Measurements from ENCODE around the gene CDH15. TPM values are rescaled to one million over a fixed set of nuclear protein-coding genes. Genes with fewer than 3 reads are reported as not detected.

CDH15 gene
- polyA plus RNA-seq, 1 experiment, result 0.07 TPM

DNA sequence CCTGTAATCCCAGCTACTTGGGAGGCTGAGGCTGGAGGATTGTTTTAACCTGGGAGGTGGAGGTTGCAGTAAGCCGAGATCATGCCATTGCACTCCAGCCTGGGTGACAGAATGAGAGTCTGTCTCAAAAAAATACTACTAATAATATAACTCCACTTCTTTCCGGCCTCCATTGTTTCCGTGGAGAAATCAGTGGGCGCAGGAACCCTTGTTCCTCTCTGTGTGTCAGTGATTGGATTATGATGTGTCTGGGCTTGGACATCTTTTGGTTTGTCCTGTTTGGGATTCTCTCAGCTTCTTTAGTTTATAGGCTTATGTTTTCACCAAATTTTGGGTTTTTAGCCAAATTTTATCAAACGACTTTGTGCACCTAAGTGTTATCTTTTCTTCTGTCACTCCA is 41.1 kb upstream of the CDH15 start:
- ChIA-PET POLR2A (no interaction called here), CTCF (no interaction called here)
- Histone ChIP-seq H3K4me3 (ENCODE audit: low read depth, low read length) (no peak overlapping the region), H3K36me3 (ENCODE audit: control insufficient read depth, insufficient read depth, low read length) (peaks cover 5% of the 10 kb centered on the region), H3K27me3 (ENCODE audit: control insufficient read depth, insufficient read depth, low read length) (no peaks in the 10 kb centered on the region)
- no peak for DNase-seq (ENCODE audit: low read depth)
- TF ChIP-seq, protein P1, sequence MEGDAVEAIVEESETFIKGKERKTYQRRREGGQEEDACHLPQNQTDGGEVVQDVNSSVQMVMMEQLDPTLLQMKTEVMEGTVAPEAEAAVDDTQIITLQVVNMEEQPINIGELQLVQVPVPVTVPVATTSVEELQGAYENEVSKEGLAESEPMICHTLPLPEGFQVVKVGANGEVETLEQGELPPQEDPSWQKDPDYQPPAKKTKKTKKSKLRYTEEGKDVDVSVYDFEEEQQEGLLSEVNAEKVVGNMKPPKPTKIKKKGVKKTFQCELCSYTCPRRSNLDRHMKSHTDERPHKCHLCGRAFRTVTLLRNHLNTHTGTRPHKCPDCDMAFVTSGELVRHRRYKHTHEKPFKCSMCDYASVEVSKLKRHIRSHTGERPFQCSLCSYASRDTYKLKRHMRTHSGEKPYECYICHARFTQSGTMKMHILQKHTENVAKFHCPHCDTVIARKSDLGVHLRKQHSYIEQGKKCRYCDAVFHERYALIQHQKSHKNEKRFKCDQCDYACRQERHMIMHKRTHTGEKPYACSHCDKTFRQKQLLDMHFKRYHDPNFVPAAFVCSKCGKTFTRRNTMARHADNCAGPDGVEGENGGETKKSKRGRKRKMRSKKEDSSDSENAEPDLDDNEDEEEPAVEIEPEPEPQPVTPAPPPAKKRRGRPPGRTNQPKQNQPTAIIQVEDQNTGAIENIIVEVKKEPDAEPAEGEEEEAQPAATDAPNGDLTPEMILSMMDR (IDR thresholded peaks at IDR 0.05; ENCODE audit: insufficient read depth, low read depth, low read length), result no peak

DNA sequence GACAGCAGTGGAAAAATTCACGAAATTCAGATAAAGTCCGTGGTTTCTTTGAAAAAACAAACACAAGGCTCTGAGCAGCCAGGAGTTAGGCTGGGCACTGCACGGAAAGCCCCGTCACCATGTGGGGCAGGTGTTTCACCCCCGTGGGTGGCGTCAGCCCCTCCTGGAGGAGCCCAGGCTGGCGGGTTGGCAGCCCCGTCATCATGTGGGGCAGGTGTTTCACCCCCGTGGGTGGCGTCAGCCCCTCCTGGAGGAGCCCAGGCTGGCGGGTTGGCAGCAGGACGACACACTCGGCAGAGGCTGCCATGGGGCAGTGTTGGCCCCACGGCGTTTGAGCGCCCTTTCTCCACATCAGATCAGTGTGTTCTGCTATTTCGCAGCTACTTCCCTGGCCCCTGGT is 39.8 kb upstream of the CDH15 start:
- no peak for DNase-seq (ENCODE audit: low read depth)
- CTCF ChIA-PET, result no interaction called here

DNA sequence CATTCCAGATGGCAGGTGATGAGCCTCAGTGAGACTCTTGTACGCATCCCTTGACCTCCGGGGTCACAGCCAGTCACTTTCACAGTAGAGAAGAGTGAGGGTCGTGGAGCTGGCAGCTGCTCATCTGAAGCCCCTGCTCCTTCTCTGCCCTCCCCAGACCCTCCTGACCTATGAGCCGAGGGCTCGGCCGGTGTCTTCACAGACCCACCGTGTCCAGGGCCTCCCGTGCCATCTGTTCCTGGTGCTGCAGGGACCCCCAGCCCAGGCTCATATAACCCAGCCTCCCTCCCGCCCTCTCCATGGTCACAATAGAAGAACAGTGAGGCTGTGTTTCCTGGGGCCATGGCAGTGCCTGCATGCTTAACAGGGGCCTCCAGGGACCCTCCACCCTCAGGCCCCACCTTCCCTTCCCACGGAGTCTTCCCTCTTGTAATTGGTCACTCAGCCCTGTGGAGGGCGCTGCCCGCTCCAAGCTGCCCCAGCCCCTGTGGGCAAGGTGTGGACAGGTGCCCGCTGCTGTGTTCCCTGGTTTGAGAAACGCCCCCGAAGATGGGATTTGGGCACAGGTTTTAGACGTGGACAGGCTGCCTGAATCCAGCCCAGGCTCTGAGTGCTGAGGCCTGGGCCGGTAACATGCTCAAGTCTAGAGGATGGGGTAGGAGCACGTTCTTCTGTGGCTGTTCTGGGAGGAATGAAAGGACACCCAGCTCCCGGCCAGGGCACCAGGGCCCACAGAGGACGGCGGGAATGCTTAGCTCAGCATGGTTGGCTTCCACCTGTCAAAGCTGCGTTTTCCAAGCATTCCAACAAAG is 39.1 kb upstream of the CDH15 start:
- H3K36me3 ChIP-seq (ENCODE audit: control insufficient read depth, insufficient read depth, low read length), result peaks cover 5% of the 10 kb centered on the region
- CTCF ChIA-PET, result no interaction called here
- POLR2A ChIA-PET, result no interaction called here
- no peak overlapping the region for H3K4me3 ChIP-seq (ENCODE audit: low read depth, low read length)
- no peaks in the 10 kb centered on the region for H3K27me3 ChIP-seq (ENCODE audit: control insufficient read depth, insufficient read depth, low read length)
- no peak for DNase-seq (ENCODE audit: low read depth)
- TF ChIP-seq, protein P1 (IDR thresholded peaks at IDR 0.05; ENCODE audit: insufficient read depth, low read depth, low read length), result 0 out of 2 replicates have a peak, but pooled peaks have one; percentile 3

More for the DNA sequence above, 39.8 kb upstream of the CDH15 start:
- no peak overlapping the region for H3K4me3 ChIP-seq (ENCODE audit: low read depth, low read length)
- TF ChIP-seq, protein P1 (IDR thresholded peaks at IDR 0.05; ENCODE audit: insufficient read depth, low read depth, low read length), result no peak
- POLR2A ChIA-PET, result no interaction called here
- no peaks in the 10 kb centered on the region for H3K27me3 ChIP-seq (ENCODE audit: control insufficient read depth, insufficient read depth, low read length)
- peaks cover 5% of the 10 kb centered on the region for H3K36me3 ChIP-seq (ENCODE audit: control insufficient read depth, insufficient read depth, low read length)

DNA sequence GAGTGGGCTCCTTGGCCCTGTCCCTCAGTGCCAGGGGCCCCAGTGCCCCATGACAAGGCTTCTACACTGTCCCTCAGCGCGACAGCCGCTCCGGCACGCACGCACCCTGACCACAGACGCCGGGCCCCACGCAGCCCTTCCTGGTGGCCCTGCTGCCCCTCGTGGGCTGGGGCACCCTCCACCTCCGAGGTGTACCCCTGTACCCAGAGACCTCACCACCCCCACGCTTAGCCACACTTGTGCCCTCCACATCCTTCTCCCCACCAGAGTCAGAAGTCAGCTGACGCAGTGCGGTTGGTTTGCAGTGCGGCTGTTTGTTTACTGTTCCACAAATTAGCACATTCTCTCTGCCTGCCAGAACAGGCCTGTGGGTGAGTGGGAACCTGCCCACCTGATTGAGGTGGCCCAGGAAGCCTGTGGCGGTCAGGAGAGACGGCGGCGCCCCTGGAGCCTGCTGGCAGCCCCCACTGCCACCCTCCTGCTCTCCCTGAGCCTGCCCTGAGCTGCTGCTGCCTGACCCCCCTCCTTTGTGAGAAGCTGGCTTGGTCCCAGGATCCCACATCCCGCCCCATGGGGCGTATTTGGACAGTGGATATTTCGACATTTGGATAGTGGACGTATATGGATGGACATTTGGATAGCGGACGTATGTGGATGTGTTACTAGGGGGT is 38.0 kb upstream of the CDH15 start:
- TF ChIP-seq, protein P1 (IDR thresholded peaks at IDR 0.05; ENCODE audit: insufficient read depth, low read depth, low read length), result no peak
- H3K36me3 ChIP-seq (ENCODE audit: control insufficient read depth, insufficient read depth, low read length), result peaks cover 5% of the 10 kb centered on the region
- H3K4me3 ChIP-seq (ENCODE audit: low read depth, low read length), result no peak overlapping the region
- DNase-seq (ENCODE audit: low read depth), result no peak
- no peaks in the 10 kb centered on the region for H3K27me3 ChIP-seq (ENCODE audit: control insufficient read depth, insufficient read depth, low read length)
- ChIA-PET POLR2A (no interaction called here), CTCF (interaction anchor here (1.3 kb wide), 1 partner anchor 9 kb away, joined by 3 read pairs; no protein-coding TSS in a partner anchor)

DNA sequence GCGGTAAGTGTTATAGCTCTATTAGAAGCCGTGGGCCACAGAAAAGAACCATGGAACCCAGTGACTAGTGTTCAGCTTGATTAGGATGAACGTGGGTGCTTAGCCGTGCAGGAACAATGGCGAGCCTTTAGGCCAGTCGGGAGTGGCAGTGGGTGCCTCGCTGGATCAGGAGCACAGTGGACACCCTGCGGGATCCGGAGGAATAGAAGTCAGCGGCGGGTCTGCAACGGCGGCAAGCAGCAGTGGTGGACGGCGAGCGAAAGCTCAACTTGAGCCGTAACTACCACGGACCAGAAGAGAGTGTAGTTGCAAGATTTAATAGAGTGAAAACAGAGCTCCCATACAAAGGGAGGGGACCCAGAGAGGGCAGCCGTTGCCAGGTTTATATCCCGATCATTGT is 37.3 kb upstream of the CDH15 start:
- TF ChIP-seq, protein P1 (IDR thresholded peaks at IDR 0.05; ENCODE audit: insufficient read depth, low read depth, low read length), result no peak
- no peak for DNase-seq (ENCODE audit: low read depth)
- POLR2A ChIA-PET, result interaction anchor here (0.6 kb wide), 1 partner anchor 17 kb away, joined by 8 read pairs; no protein-coding TSS in a partner anchor
- H3K36me3 ChIP-seq (ENCODE audit: control insufficient read depth, insufficient read depth, low read length), result peaks cover 5% of the 10 kb centered on the region
- no peak overlapping the region for H3K4me3 ChIP-seq (ENCODE audit: low read depth, low read length)
- H3K27me3 ChIP-seq (ENCODE audit: control insufficient read depth, insufficient read depth, low read length), result no peaks in the 10 kb centered on the region
- CTCF ChIA-PET, result interaction anchor here (1.3 kb wide), 1 partner anchor 9 kb away, joined by 3 read pairs; no protein-coding TSS in a partner anchor
